ENCODE data around the gene ARMH4.

GRCh38 chr14:57979376-57980048, 172.5 kb downstream of the ARMH4 start:
- no peak for TF ChIP-seq CTCF (IDR thresholded peaks at IDR 0.05; ENCODE audit: low read length)
- TF ChIP-seq EZH2 (optimal IDR thresholded peaks at IDR 0.05; ENCODE audit: low read depth, low read length), result no peak

All from MM.1S (cell line).